ENCODE results near the gene NFATC4.

Gene NFATC4

DNA sequence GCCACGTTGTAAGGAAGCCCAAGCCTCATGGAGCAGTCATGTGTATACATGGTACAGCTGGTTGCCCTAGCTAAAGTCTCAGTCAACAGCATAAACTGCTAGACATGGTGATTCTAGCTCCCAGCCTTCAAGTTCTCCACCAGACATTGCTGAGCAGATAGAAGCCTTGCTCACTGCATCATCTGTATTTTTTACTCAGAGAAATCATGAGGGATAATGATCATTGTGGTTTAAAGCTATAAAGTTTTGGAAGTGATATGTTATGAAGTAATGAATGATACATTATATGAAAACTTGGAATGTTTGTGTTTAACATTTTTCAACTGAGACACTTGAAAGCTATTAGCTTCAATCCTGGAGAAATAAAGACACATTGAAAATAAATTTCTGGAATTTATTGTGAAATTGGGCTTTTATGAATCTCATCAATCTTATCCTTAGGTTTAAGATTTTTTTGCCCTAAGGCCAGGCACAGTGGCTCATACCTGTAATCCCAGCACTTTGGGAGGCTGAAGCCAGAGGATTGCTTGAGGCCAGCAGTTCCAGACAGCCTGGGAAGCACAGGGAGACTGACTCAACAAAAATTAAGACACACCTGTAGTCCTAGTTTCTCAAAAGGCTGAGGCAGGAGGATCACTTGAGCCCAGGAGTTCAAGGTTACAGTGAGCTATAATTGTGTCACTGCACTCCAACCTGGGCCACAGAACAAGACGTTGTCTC is 5.6 kb upstream of the NFATC4 start:
- Histone ChIP-seq H3K9me2 (ENCODE audit: low read depth, low read length) (no peaks in the 10 kb centered on the region), H3K9ac (ENCODE audit: low read length) (no peak overlapping the region), H2AFZ (ENCODE audit: low read length) (no peak overlapping the region), H3K27ac (ENCODE audit: low read depth, low read length, poor library complexity, severe bottlenecking) (no peak overlapping the region), H3F3A (ENCODE audit: insufficient read depth, low read length) (no peaks in the 10 kb centered on the region), H4K20me1 (ENCODE audit: insufficient read depth, low read length) (no peaks in the 10 kb centered on the region), H3K4me1 (ENCODE audit: insufficient read depth, low read length, severe bottlenecking) (peaks cover 16% of the 10 kb centered on the region), H3K4me2 (ENCODE audit: low read length) (no peak overlapping the region), H3K36me3 (ENCODE audit: insufficient read depth, low read length) (no peaks in the 10 kb centered on the region), H3K9me3 (ENCODE audit: low read length) (no peaks in the 10 kb centered on the region), H3K79me2 (ENCODE audit: insufficient read depth, low read length) (no peaks in the 10 kb centered on the region), H3K4me3 (ENCODE audit: low read depth, low read length, poor library complexity, severe bottlenecking) (no peak overlapping the region), H3K27me3 (ENCODE audit: insufficient read depth, low read length) (no peaks in the 10 kb centered on the region)
- TF ChIP-seq, protein P1, sequence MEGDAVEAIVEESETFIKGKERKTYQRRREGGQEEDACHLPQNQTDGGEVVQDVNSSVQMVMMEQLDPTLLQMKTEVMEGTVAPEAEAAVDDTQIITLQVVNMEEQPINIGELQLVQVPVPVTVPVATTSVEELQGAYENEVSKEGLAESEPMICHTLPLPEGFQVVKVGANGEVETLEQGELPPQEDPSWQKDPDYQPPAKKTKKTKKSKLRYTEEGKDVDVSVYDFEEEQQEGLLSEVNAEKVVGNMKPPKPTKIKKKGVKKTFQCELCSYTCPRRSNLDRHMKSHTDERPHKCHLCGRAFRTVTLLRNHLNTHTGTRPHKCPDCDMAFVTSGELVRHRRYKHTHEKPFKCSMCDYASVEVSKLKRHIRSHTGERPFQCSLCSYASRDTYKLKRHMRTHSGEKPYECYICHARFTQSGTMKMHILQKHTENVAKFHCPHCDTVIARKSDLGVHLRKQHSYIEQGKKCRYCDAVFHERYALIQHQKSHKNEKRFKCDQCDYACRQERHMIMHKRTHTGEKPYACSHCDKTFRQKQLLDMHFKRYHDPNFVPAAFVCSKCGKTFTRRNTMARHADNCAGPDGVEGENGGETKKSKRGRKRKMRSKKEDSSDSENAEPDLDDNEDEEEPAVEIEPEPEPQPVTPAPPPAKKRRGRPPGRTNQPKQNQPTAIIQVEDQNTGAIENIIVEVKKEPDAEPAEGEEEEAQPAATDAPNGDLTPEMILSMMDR (IDR thresholded peaks at IDR 0.05; ENCODE audit: low read length) = no peak
- TF ChIP-seq EZH2 (IDR thresholded peaks at IDR 0.05; ENCODE audit: borderline replicate concordance, low read length) = no peak

DNA sequence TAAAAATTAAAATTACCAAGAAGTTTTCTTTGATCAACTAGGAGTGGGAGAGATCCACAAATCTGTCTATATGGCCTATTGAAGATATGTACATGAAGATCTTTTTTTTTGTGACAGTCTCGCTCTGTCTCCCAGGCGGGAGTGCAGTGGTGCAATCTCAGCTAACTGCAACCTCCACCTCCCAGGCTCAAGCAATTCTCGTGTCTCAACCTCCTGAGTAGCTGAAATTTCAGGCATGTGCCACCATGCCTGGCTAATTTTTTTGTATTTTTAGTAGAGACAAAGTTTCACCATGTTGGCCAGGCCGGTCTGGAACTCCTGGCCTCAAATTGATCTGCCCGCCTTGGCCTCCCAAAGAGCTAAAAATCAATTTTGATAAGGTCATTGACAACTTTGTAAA is 4.6 kb upstream of the NFATC4 start:
- Histone ChIP-seq H3K79me2 (ENCODE audit: insufficient read depth, low read length) (no peaks in the 10 kb centered on the region), H3K27ac (ENCODE audit: low read depth, low read length, poor library complexity, severe bottlenecking) (no peak overlapping the region), H3K9me2 (ENCODE audit: low read depth, low read length) (no peaks in the 10 kb centered on the region), H3K9ac (ENCODE audit: low read length) (no peak overlapping the region), H3F3A (ENCODE audit: insufficient read depth, low read length) (no peaks in the 10 kb centered on the region), H4K20me1 (ENCODE audit: insufficient read depth, low read length) (no peaks in the 10 kb centered on the region), H2AFZ (ENCODE audit: low read length) (no peak overlapping the region), H3K36me3 (ENCODE audit: insufficient read depth, low read length) (no peaks in the 10 kb centered on the region), H3K27me3 (ENCODE audit: insufficient read depth, low read length) (no peaks in the 10 kb centered on the region), H3K9me3 (ENCODE audit: low read length) (no peaks in the 10 kb centered on the region), H3K4me1 (ENCODE audit: insufficient read depth, low read length, severe bottlenecking) (peaks cover 24% of the 10 kb centered on the region), H3K4me2 (ENCODE audit: low read length) (no peak overlapping the region), H3K4me3 (ENCODE audit: low read depth, low read length, poor library complexity, severe bottlenecking) (no peak overlapping the region)
- no peak for TF ChIP-seq EZH2 (IDR thresholded peaks at IDR 0.05; ENCODE audit: borderline replicate concordance, low read length)
- TF ChIP-seq, protein P1 (IDR thresholded peaks at IDR 0.05; ENCODE audit: low read length) = no peak

DNA sequence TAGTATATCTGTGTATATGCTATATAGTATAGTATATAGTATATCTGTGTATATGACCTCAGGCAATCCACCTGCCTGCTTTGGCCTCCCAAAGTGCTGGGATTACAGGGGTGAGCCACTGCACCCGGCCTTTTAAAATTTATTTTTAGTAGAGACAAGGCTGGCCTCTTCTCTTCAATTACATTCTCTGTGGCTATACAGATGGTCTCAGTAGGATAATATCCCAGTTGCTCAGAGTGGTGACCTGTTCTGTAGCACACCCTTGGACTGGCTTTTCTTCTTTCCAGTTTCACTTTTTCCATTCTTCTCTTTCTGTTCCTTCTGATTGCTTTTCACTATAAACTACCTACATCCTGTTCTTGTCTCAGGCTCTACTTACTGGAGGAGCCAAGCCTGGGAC is 3.1 kb upstream of the NFATC4 start:
- no peak overlapping the region for H3K4me2 ChIP-seq (ENCODE audit: low read length)

More for the DNA sequence above, 3.1 kb upstream of the NFATC4 start:
- no peaks in the 10 kb centered on the region for H3K79me2 ChIP-seq (ENCODE audit: insufficient read depth, low read length)
- no peaks in the 10 kb centered on the region for H3K9me3 ChIP-seq (ENCODE audit: low read length)
- H3K9ac ChIP-seq (ENCODE audit: low read length) = no peak overlapping the region
- no peaks in the 10 kb centered on the region for H3K9me2 ChIP-seq (ENCODE audit: low read depth, low read length)
- H4K20me1 ChIP-seq (ENCODE audit: insufficient read depth, low read length) = no peaks in the 10 kb centered on the region
- no peaks in the 10 kb centered on the region for H3K27me3 ChIP-seq (ENCODE audit: insufficient read depth, low read length)
- H3K27ac ChIP-seq (ENCODE audit: low read depth, low read length, poor library complexity, severe bottlenecking) = no peak overlapping the region
- H3K4me1 ChIP-seq (ENCODE audit: insufficient read depth, low read length, severe bottlenecking) = peaks cover 38% of the 10 kb centered on the region
- H3F3A ChIP-seq (ENCODE audit: insufficient read depth, low read length) = no peaks in the 10 kb centered on the region
- H3K36me3 ChIP-seq (ENCODE audit: insufficient read depth, low read length) = no peaks in the 10 kb centered on the region
- no peak overlapping the region for H3K4me3 ChIP-seq (ENCODE audit: low read depth, low read length, poor library complexity, severe bottlenecking)
- no peak for TF ChIP-seq EZH2 (IDR thresholded peaks at IDR 0.05; ENCODE audit: borderline replicate concordance, low read length)
- TF ChIP-seq, protein P1 (IDR thresholded peaks at IDR 0.05; ENCODE audit: low read length) = no peak
- H2AFZ ChIP-seq (ENCODE audit: low read length) = no peak overlapping the region
